Stimulated activated CD4-positive, alpha-beta T cell treated with anti-CD3 and anti-CD28 coated beads, Interleukin-4, amount 100 ng/mL, for 24 hours (primary cell): ENCODE measurements around the gene PCSK5.
"Not testable (repeated sequence)": the region's sequence is repeated elsewhere in the genome, so short reads cannot be mapped to it uniquely, and the experiment has no call there.

ENCODE experiments used
- DNase-seq: peaks from one replicate; pipeline ENCODE4 v3.0.0-alpha.2; 2020

The PCSK5 gene

DNA sequence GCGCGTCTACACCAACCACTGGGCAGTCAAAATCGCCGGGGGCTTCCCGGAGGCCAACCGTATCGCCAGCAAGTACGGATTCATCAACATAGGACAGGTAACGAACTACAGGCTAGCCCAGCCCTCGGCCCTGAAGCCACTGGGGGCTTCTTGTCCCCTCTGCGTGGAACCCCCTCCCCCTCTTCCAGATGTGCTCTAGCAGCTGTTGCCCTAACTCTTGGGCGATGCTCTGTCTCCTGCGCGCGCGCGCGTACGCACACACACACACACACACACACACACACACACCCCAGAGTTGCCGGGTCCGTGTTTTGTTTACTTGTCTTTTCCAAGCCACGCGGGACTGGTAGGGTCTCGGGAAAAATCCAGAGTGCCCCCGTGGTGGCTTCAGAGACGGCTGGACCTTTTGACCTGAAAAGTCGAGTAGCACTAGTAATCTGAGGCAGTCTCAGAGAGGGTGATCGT is 836 bp downstream of the PCSK5 start:
- peak; percentile 27 for DNase-seq

GRCh38 chr9:75891771-75892215 is 1.3 kb downstream of the PCSK5 start:
- peak; percentile 8 for DNase-seq

GRCh38 chr9:75892216-75892911 is 1.9 kb downstream of the PCSK5 start:
- peak; percentile 19 for DNase-seq

GRCh38 chr9:75893106-75893505 is 2.6 kb downstream of the PCSK5 start:
- no peak for DNase-seq

DNA sequence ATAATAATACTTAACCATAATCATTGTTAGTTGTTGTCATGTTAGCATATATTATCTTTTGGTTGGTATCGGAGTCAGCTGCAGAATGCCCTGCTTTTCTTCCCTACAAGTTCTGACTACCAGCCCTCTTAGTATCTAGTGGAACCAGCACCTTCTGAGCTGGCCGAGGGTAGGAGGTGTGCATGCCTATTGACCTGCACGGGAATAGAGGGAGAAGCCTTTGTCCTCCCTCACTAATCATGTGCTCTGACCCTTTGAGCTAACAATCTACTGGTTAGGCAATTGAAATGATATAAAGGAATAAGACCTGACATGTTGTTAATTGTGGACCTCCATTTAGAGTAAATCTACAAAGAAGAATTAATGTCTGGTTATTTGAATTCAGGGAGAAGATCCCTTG is 4.1 kb downstream of the PCSK5 start:
- DNase-seq = no peak

DNA sequence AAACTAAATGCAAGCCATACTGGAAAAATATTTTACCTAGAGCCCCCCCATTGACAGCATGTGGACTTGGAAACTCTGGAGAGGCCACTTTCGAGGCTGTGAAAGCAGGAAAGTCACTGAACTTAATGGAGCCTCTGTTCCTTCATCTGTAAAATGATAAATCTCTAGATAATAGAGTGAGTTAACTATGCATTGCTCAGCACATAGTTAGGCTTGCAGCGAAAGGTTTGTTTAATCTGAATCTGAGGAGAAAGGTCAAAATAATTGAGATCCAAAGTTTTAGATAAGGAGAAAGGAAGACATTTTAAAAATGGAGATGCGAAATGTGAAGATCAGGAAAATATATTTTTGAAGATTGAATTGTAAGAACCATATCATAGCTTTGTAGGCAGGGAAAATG is 4.6 kb downstream of the PCSK5 start:
- no peak for DNase-seq

DNA sequence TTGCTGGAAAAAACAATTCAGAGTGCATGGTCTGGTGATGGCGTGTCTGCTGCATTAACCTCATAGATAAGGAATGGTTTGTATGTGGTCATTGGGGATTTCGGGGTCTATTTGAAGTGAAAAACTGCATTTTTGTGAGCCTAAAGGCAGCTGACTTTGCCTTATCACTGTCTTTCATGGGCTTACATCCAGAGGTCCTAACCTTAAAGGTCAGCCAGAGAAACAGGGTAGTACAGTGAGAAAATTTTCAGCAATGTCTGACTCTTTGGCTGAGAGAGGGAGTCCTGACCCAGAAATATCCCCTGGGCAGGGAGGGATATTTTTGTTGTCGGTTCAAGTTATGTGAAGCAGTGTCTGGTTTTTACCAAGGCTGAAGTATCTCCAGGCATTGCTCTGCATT is 5.7 kb downstream of the PCSK5 start:
- DNase-seq = no peak

DNA sequence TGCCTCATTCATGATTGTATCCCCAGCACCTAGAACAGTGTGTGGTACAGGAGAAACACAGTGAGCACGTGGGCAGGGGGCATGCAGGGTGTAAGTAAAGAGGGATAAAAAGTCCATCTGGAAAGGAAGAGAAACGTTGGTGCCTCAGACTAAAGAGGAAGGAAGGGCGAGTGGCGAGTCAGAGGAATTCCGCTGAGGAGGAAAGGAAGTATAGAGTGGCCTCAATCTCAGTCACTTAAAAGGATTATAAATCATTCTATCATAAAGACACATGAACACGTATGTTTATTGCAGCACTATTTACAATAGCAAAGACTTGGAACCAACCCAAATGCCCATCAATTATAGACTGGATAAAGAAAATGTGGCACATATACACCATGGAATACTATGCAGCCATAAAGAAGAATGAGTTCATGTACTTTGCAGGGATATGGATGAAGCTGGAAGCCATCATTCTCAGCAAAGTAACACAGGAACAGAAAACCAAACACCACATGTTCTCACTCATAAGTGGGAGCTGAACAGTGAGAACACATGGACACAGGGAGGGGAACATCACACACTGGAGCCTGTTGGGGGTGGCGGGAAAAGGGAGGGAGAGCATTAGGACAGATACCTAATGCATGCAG is 10.5 kb downstream of the PCSK5 start:
- not testable (repeated sequence) for DNase-seq

GRCh38 chr9:75903785-75904360 is 13.4 kb downstream of the PCSK5 start:
- no peak for DNase-seq

DNA sequence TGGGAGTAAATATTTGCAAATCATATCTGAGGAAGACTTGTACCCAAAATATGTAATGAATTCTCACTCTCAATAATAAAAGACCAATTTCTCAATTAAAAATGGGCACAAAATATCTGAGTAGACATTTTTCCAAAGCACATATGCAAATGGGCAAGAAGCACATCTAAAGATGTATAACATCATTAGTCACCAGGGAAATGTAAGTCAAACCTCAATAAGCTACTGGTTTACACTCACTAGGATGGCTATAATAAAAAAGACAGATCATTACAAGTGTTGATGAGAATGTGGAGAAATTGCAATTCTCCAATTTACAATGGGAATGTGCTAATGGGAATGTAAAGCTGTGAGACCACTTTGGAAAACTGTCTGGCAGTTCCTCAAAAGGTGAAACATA is 13.9 kb downstream of the PCSK5 start:
- DNase-seq = no peak

- no peak for DNase-seq
Observed at GRCh38 chr9:75906531-75906930, 16.1 kb downstream of the PCSK5 start.

- no peak for DNase-seq
Observed at GRCh38 chr9:75907329-75907728, 16.9 kb downstream of the PCSK5 start.

GRCh38 chr9:75907923-75908322 is 17.4 kb downstream of the PCSK5 start:
- no peak for DNase-seq

GRCh38 chr9:75909776-75910175 is 19.3 kb downstream of the PCSK5 start:
- DNase-seq = no peak

GRCh38 chr9:75910731-75911130 is 20.3 kb downstream of the PCSK5 start:
- no peak for DNase-seq

DNA sequence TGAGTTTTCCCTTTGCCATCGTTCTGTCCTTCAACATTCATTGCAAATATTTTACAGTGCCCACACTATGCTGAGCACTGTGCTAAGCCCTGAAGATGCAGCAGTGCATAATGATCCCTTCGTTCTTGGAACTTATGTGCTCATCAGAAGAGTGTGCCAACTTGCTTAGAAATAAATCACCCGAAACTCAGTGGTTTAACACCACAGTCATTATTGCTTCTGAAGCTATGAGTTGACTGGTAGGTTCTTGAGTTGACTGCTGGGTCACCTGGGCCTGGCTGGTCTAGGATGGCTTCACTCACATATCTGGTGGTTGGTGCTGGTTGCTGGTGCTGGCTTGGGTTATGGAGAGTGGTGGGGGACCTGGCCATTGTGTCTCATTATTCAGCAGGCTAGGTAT is 20.9 kb downstream of the PCSK5 start:
- DNase-seq = peak; percentile 10

DNA sequence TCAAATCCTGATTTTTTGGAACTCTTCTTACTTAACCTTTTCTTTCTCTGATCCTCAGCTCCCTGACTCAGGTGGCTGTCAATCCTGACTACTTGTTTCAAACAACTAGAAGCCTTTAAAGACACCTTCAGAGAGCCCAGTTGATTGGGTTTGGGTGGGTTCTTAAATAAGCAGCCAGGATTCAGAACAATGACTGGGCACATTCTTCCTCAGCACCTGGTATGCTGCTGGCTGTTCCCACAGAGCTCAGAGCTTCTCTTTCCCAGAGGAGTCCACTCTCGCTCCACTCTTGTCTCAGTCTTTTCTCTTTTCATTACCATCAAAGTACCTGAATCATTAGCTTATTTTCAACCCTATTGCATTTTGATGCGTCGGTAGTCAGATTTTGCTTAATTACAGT is 22.5 kb downstream of the PCSK5 start:
- no peak for DNase-seq

DNA sequence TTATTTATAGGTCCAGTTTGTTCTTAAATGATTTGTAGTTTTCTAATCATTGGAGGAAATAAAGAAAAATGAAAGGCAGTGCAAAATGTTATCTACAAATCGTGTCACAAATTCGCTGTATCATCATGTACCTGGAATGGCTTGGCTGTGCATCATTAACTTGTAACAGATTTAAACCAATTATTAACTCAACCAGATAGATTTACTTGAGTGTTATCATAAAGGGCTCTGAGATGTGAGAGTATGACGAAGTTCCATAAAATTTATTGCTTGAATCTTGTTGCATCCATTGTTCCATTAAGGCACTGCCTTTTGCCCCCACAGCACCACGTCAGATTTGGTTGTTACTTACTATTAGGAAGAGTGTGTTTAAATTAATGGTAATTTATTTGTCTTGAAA is 23.5 kb downstream of the PCSK5 start:
- DNase-seq = no peak

- DNase-seq = no peak
Observed at GRCh38 chr9:75914883-75915452, 24.5 kb downstream of the PCSK5 start.

DNA sequence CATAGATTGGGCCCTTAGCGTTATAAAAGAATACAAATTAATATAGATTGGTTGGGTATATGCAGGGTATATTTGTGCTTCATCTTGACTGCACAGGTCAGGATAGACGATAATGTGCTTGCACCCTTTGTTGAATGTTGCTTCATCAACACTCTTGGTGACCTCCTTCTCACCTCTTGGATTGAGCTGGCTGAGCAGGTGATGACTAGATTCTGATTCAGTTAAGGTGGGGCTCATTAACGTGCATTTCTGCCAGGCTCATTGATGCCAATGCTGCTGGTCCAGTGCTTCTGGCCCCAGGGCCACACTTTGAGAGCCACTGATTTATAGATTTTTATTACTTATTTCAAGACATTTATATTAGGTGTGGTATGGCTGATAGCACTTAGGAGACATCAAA is 27.7 kb downstream of the PCSK5 start:
- no peak for DNase-seq

DNA sequence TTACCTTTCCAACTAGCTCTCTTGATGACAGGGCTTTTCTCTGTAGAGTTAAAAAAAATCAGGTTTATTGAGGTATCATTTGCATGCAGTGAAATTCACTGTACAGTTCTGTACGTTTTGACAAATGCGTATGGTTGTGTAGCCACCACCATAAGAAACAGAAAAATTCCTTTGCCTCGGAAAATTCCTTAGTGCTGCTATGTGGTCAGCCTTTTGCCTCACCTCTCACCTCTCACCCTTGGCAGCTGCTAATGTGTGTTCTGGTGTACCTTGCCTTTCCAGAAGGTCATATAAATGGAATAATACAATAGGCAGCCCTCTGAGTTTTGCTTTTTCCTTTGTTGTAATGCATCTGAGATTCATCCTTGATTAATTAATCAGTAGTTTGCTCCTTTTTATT is 28.4 kb downstream of the PCSK5 start:
- DNase-seq = no peak

DNA sequence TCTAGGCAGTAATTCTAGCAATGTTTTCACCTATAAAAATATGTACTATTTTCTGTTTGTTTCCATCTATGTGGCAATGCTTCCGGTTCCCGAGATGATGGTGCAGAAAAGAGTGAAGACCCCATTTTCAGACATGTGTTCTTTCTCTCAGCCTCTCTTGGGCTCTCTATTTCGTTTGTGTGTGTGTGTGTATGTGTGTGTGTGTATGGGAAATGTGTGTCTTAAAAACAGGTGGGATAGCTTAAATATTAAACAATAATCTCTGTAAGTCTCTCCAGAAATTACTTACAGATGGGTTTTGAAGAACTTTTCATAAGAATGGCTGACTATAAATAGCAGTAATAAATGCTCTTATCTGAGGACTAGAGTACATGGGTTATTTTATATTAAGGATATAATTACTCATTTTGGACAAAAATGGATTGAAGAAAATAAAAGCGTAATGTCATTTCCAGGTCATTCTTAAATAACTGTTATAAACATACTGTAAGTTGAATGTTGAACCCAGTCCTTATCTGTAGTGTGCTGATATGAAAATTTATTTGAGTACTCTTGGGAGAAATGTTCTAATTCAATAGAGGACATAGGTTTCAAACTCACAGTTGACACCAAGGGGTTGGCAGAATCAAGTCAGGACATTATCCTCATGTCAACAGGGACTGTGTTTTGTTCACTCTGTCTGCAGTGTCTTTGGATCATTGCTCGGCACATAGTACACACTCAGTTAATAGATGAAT is 31.1 kb downstream of the PCSK5 start:
- DNase-seq = no peak

GRCh38 chr9:75926385-75926784 is 35.9 kb downstream of the PCSK5 start:
- no peak for DNase-seq
